Mesenchymal stem cell (in vitro differentiated cells and primary cell): ENCODE results near the gene CD47.

Source experiments
- DNase-seq: peaks from one replicate; pipeline ENCODE4 v3.0.0-alpha.2; 2013
- H2AFZ ChIP-seq: one replicate; pipeline ENCODE4 v1.6.1; 2013; ENCODE audit warnings: low read depth, mild to moderate bottlenecking, control low read depth, inconsistent platforms, low read length, moderate library complexity
- H2AK5ac ChIP-seq: 2 replicates; pipeline ENCODE4 v1.6.1; 2013; ENCODE audit warnings: low read length, moderate library complexity, mild to moderate bottlenecking, inconsistent platforms; ENCODE audit not compliant: severe bottlenecking
- H2BK120ac ChIP-seq: one replicate; pipeline ENCODE4 v1.6.1; 2013; ENCODE audit warnings: low read depth, mild to moderate bottlenecking, inconsistent platforms, low read length, moderate library complexity
- H2BK12ac ChIP-seq, 2 experiments: one replicate each; pipeline ENCODE4 v1.6.1; 2013; ENCODE audit warnings: inconsistent platforms in 2 of 2, low read length in 2 of 2, mild to moderate bottlenecking in 2 of 2, moderate library complexity in 2 of 2, control low read depth in 1 of 2
- H2BK15ac ChIP-seq: one replicate; pipeline ENCODE4 v1.6.1; 2013; ENCODE audit warnings: mild to moderate bottlenecking, low read depth, inconsistent platforms; ENCODE audit not compliant: poor library complexity, severe bottlenecking
- H2BK5ac ChIP-seq: 2 replicates; pipeline ENCODE4 v1.6.1; 2013; ENCODE audit warnings: low read depth, mild to moderate bottlenecking, low read length, control low read depth, inconsistent platforms; ENCODE audit not compliant: poor library complexity, severe bottlenecking
- H3K14ac ChIP-seq, 2 experiments: one replicate each; pipeline ENCODE4 v1.6.1; 2013; ENCODE audit warnings: inconsistent platforms in 2 of 2, low read length in 2 of 2, control low read depth in 1 of 2, mild to moderate bottlenecking in 1 of 2, moderate library complexity in 1 of 2
- H3K18ac ChIP-seq, 2 experiments: one replicate each; pipeline ENCODE4 v1.6.1; 2013; ENCODE audit warnings: inconsistent platforms in 2 of 2, low read length in 2 of 2, control low read depth in 1 of 2, low read depth in 1 of 2, mild to moderate bottlenecking in 1 of 2
- H3K23ac ChIP-seq, 2 experiments: one replicate each; pipeline ENCODE4 v1.6.1; 2013; ENCODE audit warnings: inconsistent platforms in 2 of 2, low read length in 2 of 2, mild to moderate bottlenecking in 2 of 2, moderate library complexity in 2 of 2, control low read depth in 1 of 2
- H3K27ac ChIP-seq: 2 replicates; pipeline ENCODE4 v1.5.1; 2013; ENCODE audit warnings: mild to moderate bottlenecking, moderate library complexity, low read length, control low read depth, inconsistent platforms; ENCODE audit not compliant: poor library complexity, severe bottlenecking
- H3K27me3 ChIP-seq, 2 experiments: 2 replicates each; pipeline versions ENCODE4 v1.6.1 to v1.7.0; 2013; ENCODE audit warnings: low read length in 2 of 2, mild to moderate bottlenecking in 2 of 2, moderate library complexity in 2 of 2, control low read depth in 1 of 2, inconsistent platforms in 1 of 2; ENCODE audit not compliant: control insufficient read depth in 1 of 2, insufficient read depth in 1 of 2
- H3K36me3 ChIP-seq, 2 experiments: 2 replicates each; pipeline versions ENCODE4 v1.6.1 to v1.7.0; 2013; ENCODE audit warnings: low read length in 2 of 2, control low read depth in 1 of 2, inconsistent platforms in 1 of 2, low read depth in 1 of 2, mild to moderate bottlenecking in 1 of 2; ENCODE audit not compliant: insufficient read depth in 2 of 2, control insufficient read depth in 1 of 2
- H3K4ac ChIP-seq, 2 experiments: one replicate each; pipeline ENCODE4 v1.6.1; 2013; ENCODE audit warnings: inconsistent platforms in 2 of 2, low read length in 2 of 2, mild to moderate bottlenecking in 2 of 2, moderate library complexity in 2 of 2, control low read depth in 1 of 2, low read depth in 1 of 2
- H3K4me1 ChIP-seq: 2 replicates; pipeline ENCODE4 v1.6.1; 2013; ENCODE audit warnings: low read depth, low read length, control low read depth; ENCODE audit not compliant: control insufficient read depth, insufficient read depth
- H3K4me2 ChIP-seq: 2 replicates; pipeline ENCODE4 v1.6.1; 2013; ENCODE audit warnings: low read length, mild to moderate bottlenecking, inconsistent platforms; ENCODE audit not compliant: poor library complexity, severe bottlenecking
- H3K4me3 ChIP-seq, 2 experiments: 2 replicates each; pipeline versions ENCODE4 v1.5.1 to v1.7.0; 2013; ENCODE audit warnings: low read length in 2 of 2, mild to moderate bottlenecking in 2 of 2, control low read depth in 1 of 2, low read depth in 1 of 2; ENCODE audit not compliant: insufficient read depth in 1 of 2
- H3K79me1 ChIP-seq: replicated peaks from 2 replicates; pipeline ENCODE4 v1.6.1; 2013; ENCODE audit warnings: mild to moderate bottlenecking, control low read depth, low read length, inconsistent platforms; ENCODE audit not compliant: poor library complexity, severe bottlenecking
- H3K9ac ChIP-seq: 2 replicates; pipeline ENCODE4 v1.7.0; 2013; ENCODE audit warnings: mild to moderate bottlenecking, low read length, moderate library complexity
- H3K9me3 ChIP-seq: 2 replicates; pipeline ENCODE4 v1.7.0; 2013; ENCODE audit warnings: mild to moderate bottlenecking, low read length; ENCODE audit not compliant: control insufficient read depth
- H4K8ac ChIP-seq: one replicate; pipeline ENCODE4 v1.6.1; 2013; ENCODE audit warnings: inconsistent platforms, mild to moderate bottlenecking, low read length, moderate library complexity
- H4K91ac ChIP-seq: one replicate; pipeline ENCODE4 v1.6.1; 2013; ENCODE audit warnings: mild to moderate bottlenecking, low read length, inconsistent platforms
- WGBS: methylation state at CpG from one replicate; pipeline ENCODE4 v1.1.7; 2013; ENCODE audit warnings: mixed read lengths; 5-methylcytosine and 5-hydroxymethylcytosine counted together

CD47 gene

DNA sequence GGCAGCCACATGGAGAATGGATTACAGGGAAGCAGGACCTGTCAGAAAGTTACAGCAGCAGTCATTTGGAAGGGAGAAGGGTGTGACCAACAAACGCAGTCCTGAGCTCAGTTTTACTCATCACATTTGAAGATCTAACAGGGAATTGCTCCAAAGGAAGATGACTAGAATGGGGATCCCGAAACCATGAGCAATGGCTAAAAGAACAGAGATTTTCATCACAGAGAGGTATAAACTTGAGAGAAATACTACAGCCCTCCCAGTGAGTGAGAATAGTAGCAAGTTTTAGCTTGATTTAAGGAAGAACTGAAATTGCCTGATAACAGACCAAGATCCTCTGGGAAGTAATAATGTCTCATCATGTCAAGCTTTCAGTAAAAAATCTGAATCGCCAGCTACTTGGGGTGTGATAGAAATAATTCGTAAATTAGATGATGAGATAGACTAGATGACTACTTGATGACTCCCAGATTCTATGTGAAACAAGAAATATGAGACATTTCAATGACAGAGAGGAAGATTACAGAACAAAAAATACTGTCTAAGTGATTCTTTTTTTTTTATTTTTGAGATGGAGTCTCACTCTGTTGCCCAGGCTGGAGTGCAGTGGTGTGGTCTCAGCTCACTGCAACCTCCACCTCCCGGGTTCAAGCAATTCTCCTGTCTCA is 16.9 kb downstream of the CD47 start:
- Histone ChIP-seq H2BK12ac (no peak overlapping the region), H3K4me2 (no peak overlapping the region), H2AK5ac (no peak overlapping the region), H3K9ac (peak overlapping the region; percentile 20), H3K23ac (no peak overlapping the region), H2BK15ac (no peak overlapping the region), H3K9me3 (no peaks in the 10 kb centered on the region), H3K36me3 (peaks cover 0 to 57% of the 10 kb centered on the region in 2 experiments), H2BK120ac (no peak overlapping the region), H4K91ac (no peak overlapping the region), H4K8ac (no peak overlapping the region), H3K4me1 (no peaks in the 10 kb centered on the region), H3K27me3 (no peaks in the 10 kb centered on the region), H3K14ac (no peak overlapping the region), H2BK5ac (no peak overlapping the region), H3K27ac (no peak overlapping the region), H2AFZ (no peak overlapping the region), H3K18ac (no peak overlapping the region), H3K4me3 (no peak overlapping the region), H3K79me1 (peaks cover 13% of the 10 kb centered on the region), H3K4ac (no peak overlapping the region)
- 92% methylated on average over 2 of the region's 5 CpGs for WGBS
- DNase-seq: no peak

DNA sequence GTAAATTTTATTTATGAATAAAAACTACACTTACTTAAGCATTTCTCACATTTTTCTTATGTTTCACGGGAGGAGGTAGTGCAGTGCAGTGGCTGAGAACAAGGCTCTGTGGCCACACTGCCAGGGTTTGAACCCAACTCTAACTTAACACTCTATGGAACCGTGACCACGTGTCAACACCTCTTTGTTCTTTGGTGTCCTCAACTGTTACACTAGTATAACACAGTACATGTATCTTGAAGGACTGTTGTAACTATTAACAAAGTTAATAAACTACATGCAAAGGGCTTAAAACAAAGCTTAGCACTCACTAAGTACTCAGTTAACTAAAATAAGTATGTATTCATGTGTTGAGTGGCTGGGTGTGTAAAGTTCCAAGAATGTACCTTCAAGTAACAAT is 19.5 kb downstream of the CD47 start:
- H2BK120ac ChIP-seq: no peak overlapping the region
- no peak overlapping the region for H3K9ac ChIP-seq
- H3K4me3 ChIP-seq: no peak overlapping the region
- DNase-seq: no peak
- H3K36me3 ChIP-seq: peaks cover 0 to 63% of the 10 kb centered on the region in 2 experiments
- H3K18ac ChIP-seq: no peak overlapping the region
- H3K14ac ChIP-seq: no peak overlapping the region
- H3K79me1 ChIP-seq: peaks cover 13% of the 10 kb centered on the region
- 100% methylated on average over 1 of the region's 3 CpGs for WGBS
- H3K9me3 ChIP-seq: no peaks in the 10 kb centered on the region
- no peak overlapping the region for H3K4ac ChIP-seq
- H3K4me2 ChIP-seq: no peak overlapping the region
- no peak overlapping the region for H2BK5ac ChIP-seq
- H4K8ac ChIP-seq: no peak overlapping the region
- no peak overlapping the region for H4K91ac ChIP-seq
- no peak overlapping the region for H2BK15ac ChIP-seq
- no peak overlapping the region for H2AK5ac ChIP-seq
- H3K27me3 ChIP-seq: no peaks in the 10 kb centered on the region
- H3K4me1 ChIP-seq: no peaks in the 10 kb centered on the region
- H2BK12ac ChIP-seq: no peak overlapping the region
- H3K23ac ChIP-seq: no peak overlapping the region
- no peak overlapping the region for H3K27ac ChIP-seq
- H2AFZ ChIP-seq: no peak overlapping the region

DNA sequence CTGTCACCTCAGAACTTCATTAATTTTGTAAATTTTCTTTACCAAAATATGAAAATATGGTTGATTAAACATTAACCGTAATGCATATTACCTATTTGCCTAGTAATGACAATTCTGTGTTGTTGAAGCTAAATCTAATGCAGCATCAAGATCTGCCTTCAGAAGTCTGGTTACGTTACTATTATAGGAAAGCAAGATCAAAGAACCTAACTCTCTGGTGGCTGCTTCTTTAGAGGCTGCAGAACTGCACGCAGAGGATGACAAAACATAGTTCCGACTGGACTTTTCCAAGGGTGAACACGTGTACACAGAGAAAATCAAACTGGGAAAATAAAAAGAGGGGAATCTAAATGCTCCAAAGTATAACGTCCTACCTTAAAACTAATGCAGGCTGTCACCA is 20.5 kb downstream of the CD47 start:
- no peak overlapping the region for H3K4me3 ChIP-seq
- H4K91ac ChIP-seq: no peak overlapping the region
- H3K4me2 ChIP-seq: no peak overlapping the region
- no peaks in the 10 kb centered on the region for H3K4me1 ChIP-seq
- no peak overlapping the region for H3K18ac ChIP-seq
- WGBS: 75% methylated on average over 4 of the region's 6 CpGs
- peaks cover 0 to 65% of the 10 kb centered on the region in 2 experiments for H3K36me3 ChIP-seq
- H2BK15ac ChIP-seq: no peak overlapping the region
- H4K8ac ChIP-seq: no peak overlapping the region
- no peak overlapping the region for H2BK12ac ChIP-seq
- no peaks in the 10 kb centered on the region for H3K9me3 ChIP-seq
- no peak overlapping the region for H2AFZ ChIP-seq
- no peak overlapping the region for H3K14ac ChIP-seq
- H3K79me1 ChIP-seq: peaks cover 10% of the 10 kb centered on the region
- H2BK5ac ChIP-seq: no peak overlapping the region
- H3K4ac ChIP-seq: no peak overlapping the region
- no peak for DNase-seq
- no peak overlapping the region for H2AK5ac ChIP-seq
- H3K27me3 ChIP-seq: no peaks in the 10 kb centered on the region
- H3K27ac ChIP-seq: no peak overlapping the region
- no peak overlapping the region for H3K23ac ChIP-seq
- no peak overlapping the region for H2BK120ac ChIP-seq
- no peak overlapping the region for H3K9ac ChIP-seq

- H3K4ac ChIP-seq: no peak overlapping the region
- no peaks in the 10 kb centered on the region for H3K4me1 ChIP-seq
- H4K8ac ChIP-seq: no peak overlapping the region
- no peak overlapping the region for H2BK5ac ChIP-seq
- peaks cover 0 to 83% of the 10 kb centered on the region in 2 experiments for H3K36me3 ChIP-seq
- no peaks in the 10 kb centered on the region for H3K27me3 ChIP-seq
- peaks cover 6% of the 10 kb centered on the region for H3K79me1 ChIP-seq
- H3K4me3 ChIP-seq: no peak overlapping the region
- no peak overlapping the region for H4K91ac ChIP-seq
- no peak overlapping the region for H2AK5ac ChIP-seq
- no peak overlapping the region for H3K9ac ChIP-seq
- no peaks in the 10 kb centered on the region for H3K9me3 ChIP-seq
- H2BK12ac ChIP-seq: no peak overlapping the region
- no peak overlapping the region for H2BK15ac ChIP-seq
- WGBS: 90% methylated on average over 1 of the region's 1 CpG
- H2BK120ac ChIP-seq: no peak overlapping the region
- no peak overlapping the region for H3K14ac ChIP-seq
- no peak for DNase-seq
- no peak overlapping the region for H3K4me2 ChIP-seq
- H3K18ac ChIP-seq: no peak overlapping the region
- H3K27ac ChIP-seq: no peak overlapping the region
- H3K23ac ChIP-seq: no peak overlapping the region
- no peak overlapping the region for H2AFZ ChIP-seq
These were observed 23.1 kb downstream of the CD47 start for GRCh38 chr3:108067768-108068167.
